Measurements from ENCODE around the gene LRRC4C.

GRCh38 chr11:40387240-40387980 lies 1072.0 kb downstream of the LRRC4C start:
- no peak for TF ChIP-seq POLR2A (IDR thresholded peaks at IDR 0.05; ENCODE audit: low read length)
- TF ChIP-seq GATA1 (IDR thresholded peaks at IDR 0.05; ENCODE audit: low read depth, low read length): no peak
